ENCODE measurements around the gene RNF152. TPM values are rescaled to one million over a fixed set of nuclear protein-coding genes. Genes with fewer than 3 reads are reported as not detected.

The RNF152 gene
- total RNA-seq, 4 donors from 2014 or later: 49.3 to 143 (median 95.2) TPM

DNA sequence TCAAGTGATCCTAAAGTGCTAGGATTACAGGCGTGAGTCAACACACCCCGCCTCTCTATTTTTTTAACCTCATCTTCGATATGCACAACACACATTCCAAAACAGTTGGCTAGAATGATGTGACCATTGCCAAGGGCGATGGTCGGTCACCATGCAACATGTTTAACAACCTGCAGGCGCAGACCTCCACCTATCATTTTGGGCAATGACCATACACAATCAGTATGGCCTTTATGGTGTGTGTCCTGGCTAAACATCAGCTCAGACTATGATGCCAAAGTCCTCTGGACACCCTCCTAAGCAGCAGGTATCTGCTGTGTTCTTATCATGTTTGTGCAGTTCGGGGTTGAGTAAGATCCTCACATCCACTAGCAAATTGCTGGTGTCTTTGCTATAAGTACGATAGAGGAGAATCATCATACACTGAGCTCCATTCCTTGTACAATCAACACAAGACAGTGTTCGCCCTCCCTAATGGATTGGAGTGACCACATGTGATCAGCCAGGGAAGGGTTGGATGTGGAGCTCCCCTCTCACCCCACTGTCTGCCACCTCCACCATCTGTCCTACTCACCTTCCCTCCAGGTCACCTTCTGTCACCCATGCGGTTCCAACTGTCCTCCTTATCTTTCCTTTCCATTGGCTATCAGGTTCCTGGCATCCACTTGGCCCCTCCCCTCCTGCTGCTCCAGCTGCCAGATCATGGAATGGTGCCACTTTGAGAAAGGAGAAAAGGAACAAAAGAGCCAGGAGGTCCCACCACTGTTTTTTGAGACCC, 7.9 kb upstream of the RNF152 start:
- H3K4me1 ChIP-seq: peaks cover 15% of the 10 kb centered on the region
- H3K27me3 ChIP-seq: no peaks in the 10 kb centered on the region
- H3K9me3 ChIP-seq: no peaks in the 10 kb centered on the region
- no peak for DNase-seq (ENCODE audit: low spot score in 2 of 2)
- TF ChIP-seq POLR2AphosphoS5 (IDR thresholded peaks at IDR 0.05) (no peak), POLR2A (IDR thresholded peaks at IDR 0.05) (no peak), EP300 (IDR thresholded peaks at IDR 0.05) (no peak)
- TF ChIP-seq, protein P1, sequence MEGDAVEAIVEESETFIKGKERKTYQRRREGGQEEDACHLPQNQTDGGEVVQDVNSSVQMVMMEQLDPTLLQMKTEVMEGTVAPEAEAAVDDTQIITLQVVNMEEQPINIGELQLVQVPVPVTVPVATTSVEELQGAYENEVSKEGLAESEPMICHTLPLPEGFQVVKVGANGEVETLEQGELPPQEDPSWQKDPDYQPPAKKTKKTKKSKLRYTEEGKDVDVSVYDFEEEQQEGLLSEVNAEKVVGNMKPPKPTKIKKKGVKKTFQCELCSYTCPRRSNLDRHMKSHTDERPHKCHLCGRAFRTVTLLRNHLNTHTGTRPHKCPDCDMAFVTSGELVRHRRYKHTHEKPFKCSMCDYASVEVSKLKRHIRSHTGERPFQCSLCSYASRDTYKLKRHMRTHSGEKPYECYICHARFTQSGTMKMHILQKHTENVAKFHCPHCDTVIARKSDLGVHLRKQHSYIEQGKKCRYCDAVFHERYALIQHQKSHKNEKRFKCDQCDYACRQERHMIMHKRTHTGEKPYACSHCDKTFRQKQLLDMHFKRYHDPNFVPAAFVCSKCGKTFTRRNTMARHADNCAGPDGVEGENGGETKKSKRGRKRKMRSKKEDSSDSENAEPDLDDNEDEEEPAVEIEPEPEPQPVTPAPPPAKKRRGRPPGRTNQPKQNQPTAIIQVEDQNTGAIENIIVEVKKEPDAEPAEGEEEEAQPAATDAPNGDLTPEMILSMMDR (IDR thresholded peaks at IDR 0.05): no peak
- no peaks in the 10 kb centered on the region for H3K36me3 ChIP-seq
- H3K27ac ChIP-seq: no peak overlapping the region
- H3K4me3 ChIP-seq: no peak overlapping the region
- WGBS: 93% methylated on average over 10 of the region's 10 CpGs

DNA sequence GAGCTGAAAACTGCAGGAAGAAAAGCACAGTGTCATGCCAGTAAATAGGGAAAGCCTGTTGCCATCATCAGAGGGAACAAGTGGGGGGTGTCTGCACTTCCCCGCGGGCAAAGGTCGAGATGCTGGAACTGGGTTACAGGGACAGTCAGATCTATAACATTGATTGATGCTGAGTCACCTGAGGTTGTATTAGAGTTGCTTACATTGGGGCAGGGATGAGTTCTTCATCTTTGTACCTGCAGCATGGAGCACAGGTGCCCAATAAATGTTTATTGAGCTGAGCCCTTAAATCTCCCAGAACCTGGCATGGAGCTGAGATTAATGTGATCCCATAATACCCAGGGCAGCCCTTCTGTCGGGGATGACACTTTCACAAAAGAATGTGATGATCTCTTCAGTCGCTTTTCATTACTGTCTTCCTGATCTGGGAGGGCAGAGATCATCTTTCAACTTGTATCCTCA, 5.9 kb upstream of the RNF152 start:
- no peak for DNase-seq (ENCODE audit: low spot score in 2 of 2)
- no peak overlapping the region for H3K27ac ChIP-seq
- TF ChIP-seq POLR2A (IDR thresholded peaks at IDR 0.05) (no peak), POLR2AphosphoS5 (IDR thresholded peaks at IDR 0.05) (no peak), EP300 (IDR thresholded peaks at IDR 0.05) (no peak)
- TF ChIP-seq, protein P1 (IDR thresholded peaks at IDR 0.05): no peak
- H3K4me3 ChIP-seq: no peak overlapping the region
- H3K27me3 ChIP-seq: no peaks in the 10 kb centered on the region
- no peaks in the 10 kb centered on the region for H3K36me3 ChIP-seq
- H3K9me3 ChIP-seq: no peaks in the 10 kb centered on the region
- peaks cover 23% of the 10 kb centered on the region for H3K4me1 ChIP-seq
- 49% methylated on average over 5 of the region's 5 CpGs for WGBS

DNA sequence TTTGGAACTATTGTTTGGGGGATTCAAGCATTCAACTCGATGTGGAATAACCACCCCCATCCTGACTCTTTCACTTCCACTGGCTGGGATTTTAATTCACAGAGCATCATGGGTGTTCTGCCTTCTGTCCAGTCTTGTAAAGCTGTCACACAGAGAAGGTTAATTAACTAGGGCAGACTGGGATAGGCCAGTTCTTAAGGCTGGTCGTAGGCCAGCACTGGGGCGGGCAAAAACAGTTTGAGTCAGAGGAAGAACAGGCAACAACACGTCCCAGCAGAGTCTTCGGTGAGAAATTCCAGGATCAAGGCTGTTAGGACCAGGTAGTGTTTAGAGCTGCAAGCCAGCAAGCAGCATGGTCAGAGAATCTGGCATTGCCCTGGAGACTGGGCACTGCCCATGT, 4.0 kb upstream of the RNF152 start:
- H3K9me3 ChIP-seq: no peaks in the 10 kb centered on the region
- no peak overlapping the region for H3K4me3 ChIP-seq
- 38% methylated on average over 5 of the region's 5 CpGs for WGBS
- H3K4me1 ChIP-seq: peaks cover 36% of the 10 kb centered on the region
- H3K27me3 ChIP-seq: no peaks in the 10 kb centered on the region
- H3K36me3 ChIP-seq: no peaks in the 10 kb centered on the region
- no peak for DNase-seq (ENCODE audit: low spot score in 2 of 2)
- TF ChIP-seq, protein P1 (IDR thresholded peaks at IDR 0.05): no peak
- TF ChIP-seq POLR2A (IDR thresholded peaks at IDR 0.05) (no peak), EP300 (IDR thresholded peaks at IDR 0.05) (no peak), POLR2AphosphoS5 (IDR thresholded peaks at IDR 0.05) (no peak)
- peak overlapping the region; percentile 30 for H3K27ac ChIP-seq

DNA sequence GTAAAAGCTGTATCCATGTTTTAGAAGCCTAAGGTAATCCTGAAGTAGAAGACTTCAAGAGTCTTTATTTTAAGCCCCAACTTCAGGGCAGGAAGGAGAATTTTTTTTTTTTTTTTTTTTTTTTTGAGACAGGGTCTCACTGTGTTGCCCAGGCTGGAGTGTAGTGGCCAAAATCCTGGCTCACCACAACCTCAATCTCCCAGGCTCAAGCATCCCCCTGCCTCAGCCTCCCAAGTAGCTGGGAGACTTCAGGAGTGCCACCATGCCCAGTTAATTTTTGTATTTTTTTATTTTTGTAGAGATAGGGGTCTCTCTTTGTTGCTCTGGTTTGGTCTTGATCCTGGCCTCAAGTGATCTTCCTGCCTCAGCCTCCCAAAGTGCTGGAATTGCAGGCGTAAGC, 3.3 kb upstream of the RNF152 start:
- Histone ChIP-seq H3K36me3 (no peaks in the 10 kb centered on the region), H3K4me3 (no peak overlapping the region), H3K4me1 (peaks cover 38% of the 10 kb centered on the region), H3K27ac (peak overlapping the region; percentile 30), H3K9me3 (no peaks in the 10 kb centered on the region), H3K27me3 (no peaks in the 10 kb centered on the region)
- no peak for DNase-seq (ENCODE audit: low spot score in 2 of 2)
- no peak for TF ChIP-seq POLR2AphosphoS5 (IDR thresholded peaks at IDR 0.05)
- no peak for TF ChIP-seq EP300 (IDR thresholded peaks at IDR 0.05)
- no peak for TF ChIP-seq POLR2A (IDR thresholded peaks at IDR 0.05)
- TF ChIP-seq, protein P1 (IDR thresholded peaks at IDR 0.05): no peak
- 94% methylated on average over 1 of the region's 1 CpG for WGBS

DNA sequence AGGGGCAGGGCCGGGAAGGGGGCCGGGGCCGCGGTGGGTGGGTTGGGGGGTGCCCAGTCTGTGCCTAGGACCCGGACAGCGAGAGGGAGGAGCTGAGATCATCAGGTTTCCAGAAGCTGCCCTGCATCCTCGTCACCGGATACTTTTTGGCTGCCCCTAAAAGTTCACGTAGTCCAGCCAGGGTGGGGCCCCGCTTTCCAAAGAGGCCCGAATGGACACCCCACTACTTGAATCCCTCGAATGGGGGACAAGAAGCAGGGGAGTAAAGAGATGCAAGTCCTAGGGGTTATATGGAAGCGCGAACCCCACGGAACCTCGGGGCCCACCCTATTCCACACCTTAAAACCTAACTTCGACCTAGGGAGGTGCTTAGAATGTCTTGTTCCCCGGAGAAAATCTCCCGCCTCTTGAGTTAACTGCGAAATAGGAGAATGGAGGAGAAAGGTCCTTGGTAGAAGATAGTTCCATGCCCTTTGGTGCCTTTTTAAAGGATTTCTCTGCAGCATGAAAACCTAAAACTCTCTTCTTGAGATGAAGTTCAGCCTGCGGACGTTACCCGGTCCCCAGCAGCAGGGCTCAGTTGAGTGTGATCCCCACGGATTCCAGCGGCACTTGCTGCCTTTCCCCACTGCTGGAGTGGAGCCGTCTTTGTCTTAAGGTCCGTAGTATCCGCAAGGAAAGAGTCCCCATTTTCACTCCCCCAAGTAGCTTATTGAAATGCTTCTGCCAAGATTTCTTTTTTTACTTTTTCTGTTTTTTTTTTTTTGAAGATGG, 2.1 kb upstream of the RNF152 start:
- Histone ChIP-seq H3K27ac (peak overlapping the region; percentile 89), H3K36me3 (no peaks in the 10 kb centered on the region), H3K4me3 (peak overlapping the region; percentile 88), H3K4me1 (peaks cover 43% of the 10 kb centered on the region), H3K9me3 (no peaks in the 10 kb centered on the region), H3K27me3 (no peaks in the 10 kb centered on the region)
- no peak for DNase-seq (ENCODE audit: low spot score in 2 of 2)
- TF ChIP-seq, protein P1 (IDR thresholded peaks at IDR 0.05): no peak
- no peak for TF ChIP-seq EP300 (IDR thresholded peaks at IDR 0.05)
- no peak for TF ChIP-seq POLR2AphosphoS5 (IDR thresholded peaks at IDR 0.05)
- 33% methylated on average over 18 of the region's 28 CpGs for WGBS
